ENCODE results near the gene HPCAL1. TPM values are rescaled to one million over a fixed set of nuclear protein-coding genes. Genes with fewer than 3 reads are reported as not detected.

HPCAL1 gene
- total RNA-seq, 3 donors from 2014 or later (not counting 1 experiment from before 2014, with no cell fraction given): 31.1 to 45.2 (median 39.8) TPM

DNA sequence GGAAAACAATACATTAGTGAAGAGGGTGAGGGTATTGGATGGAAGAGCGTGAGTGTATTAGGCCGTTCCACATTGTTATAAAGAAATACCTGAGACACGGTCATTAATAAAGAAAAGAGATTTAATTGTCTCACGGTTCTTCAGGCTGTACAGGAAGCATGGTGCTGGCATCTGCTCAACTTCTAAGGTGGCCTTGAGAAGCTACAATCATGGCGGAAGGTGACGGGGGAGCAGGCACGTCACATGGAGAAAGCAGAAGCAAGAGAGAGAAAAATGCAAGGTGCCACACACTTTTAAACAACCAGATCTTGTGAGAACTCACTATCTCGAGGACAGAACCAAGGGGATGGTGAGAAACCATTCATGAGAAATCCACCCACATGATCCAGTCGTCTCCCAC, 18.2 kb downstream of the HPCAL1 start:
- Histone ChIP-seq H3K9me3 (ENCODE audit: control insufficient read depth, insufficient read depth, low read length) (no peaks in the 10 kb centered on the region), H3K36me3 (ENCODE audit: control insufficient read depth, insufficient read depth, low read length) (no peaks in the 10 kb centered on the region), H3K4me1 (ENCODE audit: control insufficient read depth, insufficient read depth, low read length) (peaks cover 7% of the 10 kb centered on the region), H3K27ac (ENCODE audit: low read length) (no peak overlapping the region), H3K27me3 (ENCODE audit: control insufficient read depth, insufficient read depth, low read length) (no peaks in the 10 kb centered on the region), H3K4me3 (ENCODE audit: low read length) (no peak overlapping the region)
- ATAC-seq (no peak), DNase-seq (no peak)
- Mint-ChIP-seq H3K4me3 (no peak overlapping the region), H3K27ac (peak overlapping the region in 1 of 2 donors; percentile 36), H3K36me3 (no peaks in the 10 kb centered on the region), H3K4me1 (peaks cover 20 to 34% of the 10 kb centered on the region in 2 donors), H3K9me3 (no peaks in the 10 kb centered on the region), H3K27me3 (ENCODE audit: low read depth in 2 of 2) (no peaks in the 10 kb centered on the region)
- 91% methylated on average over 9 of the region's 9 CpGs for WGBS (ENCODE audit: insufficient coverage)
- TF ChIP-seq, protein P1, sequence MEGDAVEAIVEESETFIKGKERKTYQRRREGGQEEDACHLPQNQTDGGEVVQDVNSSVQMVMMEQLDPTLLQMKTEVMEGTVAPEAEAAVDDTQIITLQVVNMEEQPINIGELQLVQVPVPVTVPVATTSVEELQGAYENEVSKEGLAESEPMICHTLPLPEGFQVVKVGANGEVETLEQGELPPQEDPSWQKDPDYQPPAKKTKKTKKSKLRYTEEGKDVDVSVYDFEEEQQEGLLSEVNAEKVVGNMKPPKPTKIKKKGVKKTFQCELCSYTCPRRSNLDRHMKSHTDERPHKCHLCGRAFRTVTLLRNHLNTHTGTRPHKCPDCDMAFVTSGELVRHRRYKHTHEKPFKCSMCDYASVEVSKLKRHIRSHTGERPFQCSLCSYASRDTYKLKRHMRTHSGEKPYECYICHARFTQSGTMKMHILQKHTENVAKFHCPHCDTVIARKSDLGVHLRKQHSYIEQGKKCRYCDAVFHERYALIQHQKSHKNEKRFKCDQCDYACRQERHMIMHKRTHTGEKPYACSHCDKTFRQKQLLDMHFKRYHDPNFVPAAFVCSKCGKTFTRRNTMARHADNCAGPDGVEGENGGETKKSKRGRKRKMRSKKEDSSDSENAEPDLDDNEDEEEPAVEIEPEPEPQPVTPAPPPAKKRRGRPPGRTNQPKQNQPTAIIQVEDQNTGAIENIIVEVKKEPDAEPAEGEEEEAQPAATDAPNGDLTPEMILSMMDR (IDR thresholded peaks at IDR 0.05): no peak
- intact Hi-C loops (cut with micrococcal nuclease): no loop called here

- H3K4me3 Mint-ChIP-seq: no peak overlapping the region
- TF ChIP-seq, protein P1 (IDR thresholded peaks at IDR 0.05): no peak
- H3K4me3 ChIP-seq (ENCODE audit: low read length): no peak overlapping the region
- H3K27me3 ChIP-seq (ENCODE audit: control insufficient read depth, insufficient read depth, low read length): no peaks in the 10 kb centered on the region
- ATAC-seq (no peak), DNase-seq (no peak)
- WGBS (ENCODE audit: insufficient coverage): 81% methylated on average over 4 of the region's 6 CpGs
- H3K36me3 ChIP-seq (ENCODE audit: control insufficient read depth, insufficient read depth, low read length): no peaks in the 10 kb centered on the region
- H3K9me3 Mint-ChIP-seq: no peaks in the 10 kb centered on the region
- intact Hi-C loops (cut with micrococcal nuclease): no loop called here
- no peak overlapping the region for H3K27ac Mint-ChIP-seq
- no peak overlapping the region for H3K27ac ChIP-seq (ENCODE audit: low read length)
- H3K4me1 ChIP-seq (ENCODE audit: control insufficient read depth, insufficient read depth, low read length): peaks cover 7% of the 10 kb centered on the region
- H3K4me1 Mint-ChIP-seq: peaks cover 20 to 33% of the 10 kb centered on the region in 2 donors
- H3K27me3 Mint-ChIP-seq (ENCODE audit: low read depth in 2 of 2): no peaks in the 10 kb centered on the region
- no peaks in the 10 kb centered on the region for H3K36me3 Mint-ChIP-seq
- H3K9me3 ChIP-seq (ENCODE audit: control insufficient read depth, insufficient read depth, low read length): no peaks in the 10 kb centered on the region
Observed at GRCh38 chr2:10321622-10322021, 18.9 kb downstream of the HPCAL1 start.

DNA sequence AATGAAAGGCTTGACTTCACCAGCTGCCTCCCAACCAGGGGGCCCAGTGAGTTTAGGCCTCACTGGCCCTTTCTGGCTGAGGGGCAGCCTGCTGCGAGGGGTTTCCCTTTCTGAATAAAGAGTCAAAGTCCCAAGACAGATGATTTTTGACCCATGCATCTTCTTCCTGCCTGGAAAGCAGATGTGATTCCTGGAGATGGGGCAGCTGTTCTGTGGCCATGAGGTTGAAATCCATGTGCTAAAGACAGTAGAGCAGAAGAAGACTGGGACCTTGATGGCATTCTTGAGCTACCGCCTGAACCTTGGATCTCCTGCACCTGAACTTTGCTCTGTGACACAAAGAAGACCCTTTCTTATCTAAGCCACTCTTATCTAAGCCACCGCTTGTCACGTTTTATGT, 19.8 kb downstream of the HPCAL1 start:
- no peak overlapping the region for H3K27ac Mint-ChIP-seq
- peaks cover 21 to 37% of the 10 kb centered on the region in 2 donors for H3K4me1 Mint-ChIP-seq
- no peak for DNase-seq
- WGBS (ENCODE audit: insufficient coverage): 95% methylated on average over 4 of the region's 4 CpGs
- Histone ChIP-seq H3K27me3 (ENCODE audit: control insufficient read depth, insufficient read depth, low read length) (no peaks in the 10 kb centered on the region), H3K4me3 (ENCODE audit: low read length) (no peak overlapping the region), H3K36me3 (ENCODE audit: control insufficient read depth, insufficient read depth, low read length) (no peaks in the 10 kb centered on the region), H3K4me1 (ENCODE audit: control insufficient read depth, insufficient read depth, low read length) (peaks cover 7% of the 10 kb centered on the region), H3K27ac (ENCODE audit: low read length) (no peak overlapping the region), H3K9me3 (ENCODE audit: control insufficient read depth, insufficient read depth, low read length) (no peaks in the 10 kb centered on the region)
- intact Hi-C loops (cut with micrococcal nuclease): no loop called here
- no peak for ATAC-seq
- H3K9me3 Mint-ChIP-seq: no peaks in the 10 kb centered on the region
- H3K36me3 Mint-ChIP-seq: no peaks in the 10 kb centered on the region
- TF ChIP-seq, protein P1 (IDR thresholded peaks at IDR 0.05): no peak
- H3K27me3 Mint-ChIP-seq (ENCODE audit: low read depth in 2 of 2): no peaks in the 10 kb centered on the region
- H3K4me3 Mint-ChIP-seq: no peak overlapping the region

DNA sequence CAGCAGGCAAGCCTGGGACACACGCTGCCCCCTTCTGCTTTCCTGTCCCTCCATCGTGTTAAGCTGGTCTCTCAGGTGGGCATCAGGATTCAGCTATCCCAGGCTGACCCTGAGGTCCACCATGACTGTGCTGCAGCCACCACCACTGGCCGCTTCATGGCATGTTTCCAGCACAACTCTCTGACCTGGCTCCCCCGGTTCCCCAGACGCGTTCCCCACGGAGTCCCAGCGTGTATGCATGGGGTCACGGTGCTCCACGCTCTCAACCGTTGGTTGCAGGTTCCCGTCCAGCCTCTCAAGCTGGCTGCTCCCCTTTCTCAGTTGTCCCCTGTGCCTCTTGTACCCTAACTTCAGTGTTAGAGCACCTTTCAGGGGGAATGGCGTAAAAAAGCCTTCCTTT, 20.3 kb downstream of the HPCAL1 start:
- Mint-ChIP-seq H3K36me3 (no peaks in the 10 kb centered on the region), H3K4me1 (peaks cover 26 to 41% of the 10 kb centered on the region in 2 donors), H3K4me3 (no peak overlapping the region), H3K27me3 (ENCODE audit: low read depth in 2 of 2) (no peaks in the 10 kb centered on the region), H3K9me3 (no peaks in the 10 kb centered on the region), H3K27ac (no peak overlapping the region)
- intact Hi-C loops (cut with micrococcal nuclease): no loop called here
- no peak overlapping the region for H3K27ac ChIP-seq (ENCODE audit: low read length)
- no peaks in the 10 kb centered on the region for H3K9me3 ChIP-seq (ENCODE audit: control insufficient read depth, insufficient read depth, low read length)
- WGBS (ENCODE audit: insufficient coverage): 93% methylated on average over 13 of the region's 13 CpGs
- ATAC-seq (no peak), DNase-seq (no peak)
- H3K4me3 ChIP-seq (ENCODE audit: low read length): no peak overlapping the region
- no peaks in the 10 kb centered on the region for H3K36me3 ChIP-seq (ENCODE audit: control insufficient read depth, insufficient read depth, low read length)
- TF ChIP-seq, protein P1 (IDR thresholded peaks at IDR 0.05): no peak
- peaks cover 7% of the 10 kb centered on the region for H3K4me1 ChIP-seq (ENCODE audit: control insufficient read depth, insufficient read depth, low read length)
- H3K27me3 ChIP-seq (ENCODE audit: control insufficient read depth, insufficient read depth, low read length): no peaks in the 10 kb centered on the region
